Subcutaneous abdominal adipose tissue (tissue), 5 donors: Measurements from ENCODE around the gene TESMIN.

Source experiments
- H3K27ac ChIP-seq: one replicate; pipeline ENCODE4 v1.7.0; 2013; ENCODE audit warnings: low read depth, mild to moderate bottlenecking, inconsistent platforms, low read length, moderate library complexity
- H3K27me3 ChIP-seq, 5 donors: one replicate each; pipeline ENCODE4 v1.7.0; 2013; ENCODE audit warnings: low read length in 5 of 5, inconsistent platforms in 1 of 5; ENCODE audit not compliant: control insufficient read depth in 5 of 5, insufficient read depth in 4 of 5
- H3K36me3 ChIP-seq, 5 donors: one replicate each; pipeline ENCODE4 v1.7.0; 2013; ENCODE audit warnings: low read length in 5 of 5; ENCODE audit not compliant: control insufficient read depth in 5 of 5, insufficient read depth in 5 of 5
- H3K4me1 ChIP-seq, 5 donors: one replicate each; pipeline ENCODE4 v1.7.0; 2013; ENCODE audit warnings: low read length in 5 of 5, mild to moderate bottlenecking in 3 of 5, moderate library complexity in 1 of 5; ENCODE audit not compliant: control insufficient read depth in 5 of 5, insufficient read depth in 5 of 5
- H3K4me3 ChIP-seq, 5 donors: one replicate each; pipeline ENCODE4 v1.7.0; 2013; ENCODE audit warnings: low read length in 5 of 5, low read depth in 1 of 5
- H3K9ac ChIP-seq, 5 donors: one replicate each; pipeline ENCODE4 v1.7.0; 2013; ENCODE audit warnings: low read length in 5 of 5, mild to moderate bottlenecking in 4 of 5, moderate library complexity in 3 of 5
- H3K9me3 ChIP-seq, 5 donors: one replicate each; pipeline ENCODE4 v1.7.0; 2013; ENCODE audit warnings: low read length in 5 of 5; ENCODE audit not compliant: control insufficient read depth in 5 of 5
- donor health status: healthy.
- donor health status: healthy.
- donor health status: healthy.
- donor health status: healthy.
- donor health status: healthy.

Gene TESMIN

GRCh38 chr11:68776442-68777235, 25.3 kb upstream of the TESMIN start:
- no peak overlapping the region for H3K9ac ChIP-seq
- H3K36me3 ChIP-seq: peaks cover 0 to 93% (median 69%) of the 10 kb centered on the region in 5 donors
- no peaks in the 10 kb centered on the region for H3K9me3 ChIP-seq
- H3K4me3 ChIP-seq: no peak overlapping the region
- no peaks in the 10 kb centered on the region for H3K4me1 ChIP-seq
- no peaks in the 10 kb centered on the region for H3K27me3 ChIP-seq
- H3K27ac ChIP-seq: no peak overlapping the region

GRCh38 chr11:68775951-68776388, 24.6 kb upstream of the TESMIN start:
- H3K36me3 ChIP-seq: peaks cover 0 to 94% (median 71%) of the 10 kb centered on the region in 5 donors
- no peaks in the 10 kb centered on the region for H3K27me3 ChIP-seq
- H3K4me3 ChIP-seq: no peak overlapping the region
- H3K9me3 ChIP-seq: no peaks in the 10 kb centered on the region
- H3K27ac ChIP-seq: no peak overlapping the region
- H3K9ac ChIP-seq: no peak overlapping the region
- no peaks in the 10 kb centered on the region for H3K4me1 ChIP-seq

GRCh38 chr11:68774194-68774585, 22.9 kb upstream of the TESMIN start:
- H3K4me3 ChIP-seq: no peak overlapping the region

GRCh38 chr11:68773521-68774193, 22.3 kb upstream of the TESMIN start:
- no peaks in the 10 kb centered on the region for H3K27me3 ChIP-seq
- H3K27ac ChIP-seq: no peak overlapping the region
- H3K9ac ChIP-seq: no peak overlapping the region
- no peaks in the 10 kb centered on the region for H3K9me3 ChIP-seq
- no peaks in the 10 kb centered on the region for H3K4me1 ChIP-seq
- H3K36me3 ChIP-seq: peaks cover 0 to 94% (median 75%) of the 10 kb centered on the region in 5 donors
- no peak overlapping the region for H3K4me3 ChIP-seq

More at GRCh38 chr11:68774194-68774585, 22.9 kb upstream of the TESMIN start:
- H3K27me3 ChIP-seq: no peaks in the 10 kb centered on the region
- H3K36me3 ChIP-seq: peaks cover 0 to 94% (median 77%) of the 10 kb centered on the region in 5 donors
- H3K27ac ChIP-seq: no peak overlapping the region
- no peaks in the 10 kb centered on the region for H3K4me1 ChIP-seq
- H3K9me3 ChIP-seq: no peaks in the 10 kb centered on the region
- H3K9ac ChIP-seq: no peak overlapping the region

GRCh38 chr11:68772936-68773335, 21.6 kb upstream of the TESMIN start:
- Histone ChIP-seq H3K27ac (no peak overlapping the region), H3K27me3 (no peaks in the 10 kb centered on the region), H3K4me1 (no peaks in the 10 kb centered on the region), H3K9me3 (no peaks in the 10 kb centered on the region), H3K36me3 (peaks cover 0 to 95% (median 76%) of the 10 kb centered on the region in 5 donors), H3K4me3 (no peak overlapping the region), H3K9ac (no peak overlapping the region)

- H3K27ac ChIP-seq: no peak overlapping the region
- peaks cover 0 to 87% (median 64%) of the 10 kb centered on the region in 5 donors for H3K36me3 ChIP-seq
- no peak overlapping the region for H3K4me3 ChIP-seq
- H3K9ac ChIP-seq: no peak overlapping the region
- no peaks in the 10 kb centered on the region for H3K4me1 ChIP-seq
- no peaks in the 10 kb centered on the region for H3K27me3 ChIP-seq
- no peaks in the 10 kb centered on the region for H3K9me3 ChIP-seq
These were observed 19.5 kb upstream of the TESMIN start for GRCh38 chr11:68770781-68771180.

GRCh38 chr11:68767672-68768071, 16.4 kb upstream of the TESMIN start:
- Histone ChIP-seq H3K4me3 (no peak overlapping the region), H3K27me3 (no peaks in the 10 kb centered on the region), H3K9me3 (no peaks in the 10 kb centered on the region), H3K9ac (no peak overlapping the region), H3K4me1 (no peaks in the 10 kb centered on the region), H3K36me3 (peaks cover 0 to 87% (median 52%) of the 10 kb centered on the region in 5 donors), H3K27ac (no peak overlapping the region)

GRCh38 chr11:68766786-68767185, 15.5 kb upstream of the TESMIN start:
- H3K27me3 ChIP-seq: no peaks in the 10 kb centered on the region
- H3K4me1 ChIP-seq: no peaks in the 10 kb centered on the region
- H3K4me3 ChIP-seq: no peak overlapping the region
- no peaks in the 10 kb centered on the region for H3K9me3 ChIP-seq
- peaks cover 0 to 87% (median 54%) of the 10 kb centered on the region in 5 donors for H3K36me3 ChIP-seq
- H3K9ac ChIP-seq: no peak overlapping the region
- H3K27ac ChIP-seq: no peak overlapping the region

GRCh38 chr11:68764746-68765145, 13.4 kb upstream of the TESMIN start:
- Histone ChIP-seq H3K4me3 (no peak overlapping the region), H3K9ac (no peak overlapping the region), H3K27me3 (no peaks in the 10 kb centered on the region), H3K36me3 (peaks cover 0 to 85% (median 50%) of the 10 kb centered on the region in 5 donors), H3K27ac (no peak overlapping the region), H3K9me3 (no peaks in the 10 kb centered on the region), H3K4me1 (no peaks in the 10 kb centered on the region)

GRCh38 chr11:68763926-68764657, 12.8 kb upstream of the TESMIN start:
- H3K36me3 ChIP-seq: peaks cover 0 to 84% (median 50%) of the 10 kb centered on the region in 5 donors
- no peaks in the 10 kb centered on the region for H3K9me3 ChIP-seq
- H3K27ac ChIP-seq: no peak overlapping the region
- H3K27me3 ChIP-seq: no peaks in the 10 kb centered on the region
- no peak overlapping the region for H3K9ac ChIP-seq
- no peaks in the 10 kb centered on the region for H3K4me1 ChIP-seq
- no peak overlapping the region for H3K4me3 ChIP-seq
